ENCODE data around the gene RAB8B.

Gene RAB8B

DNA sequence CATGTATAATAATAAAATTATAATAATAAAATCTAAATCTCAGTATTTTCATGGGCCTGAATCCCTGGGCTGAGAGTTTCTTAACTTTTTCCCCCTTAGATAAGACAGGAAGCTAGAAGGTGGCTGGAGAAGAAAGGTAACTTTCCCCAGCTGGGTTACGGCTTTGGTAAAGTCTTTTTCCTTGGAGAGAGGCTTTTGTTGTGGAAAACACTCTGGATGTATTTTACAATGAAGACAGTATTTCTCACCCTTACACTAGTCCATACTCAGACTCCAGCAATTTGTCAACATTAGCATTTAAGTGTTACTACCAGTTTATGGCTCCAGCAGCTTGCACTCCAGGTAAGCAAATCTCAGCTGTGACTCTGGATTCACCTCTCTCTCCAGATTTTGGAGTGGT lies 122.9 kb downstream of the RAB8B start:
- DNase-seq (ENCODE audit: low read depth in 2 of 2), result no peak

DNA sequence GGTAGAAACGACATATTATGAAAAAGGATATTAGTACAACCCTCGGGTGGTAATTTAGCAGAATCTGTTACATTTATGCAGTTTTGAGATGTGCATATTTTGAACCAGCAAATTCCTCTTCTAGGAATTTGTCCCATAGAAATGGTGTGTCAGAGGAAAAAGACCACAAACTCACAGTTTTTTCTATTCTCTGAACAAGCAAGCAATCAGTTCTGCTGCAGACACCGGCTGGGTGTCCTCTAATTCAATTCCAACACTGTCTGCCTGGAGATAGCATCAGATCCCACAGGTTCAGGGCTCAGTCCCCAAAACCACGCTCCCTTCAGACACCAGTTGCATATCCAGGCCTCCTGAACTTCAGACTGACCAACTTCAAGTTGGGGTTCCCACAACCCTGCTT lies 124.4 kb downstream of the RAB8B start:
- no peak for DNase-seq (ENCODE audit: low read depth in 2 of 2)

DNA sequence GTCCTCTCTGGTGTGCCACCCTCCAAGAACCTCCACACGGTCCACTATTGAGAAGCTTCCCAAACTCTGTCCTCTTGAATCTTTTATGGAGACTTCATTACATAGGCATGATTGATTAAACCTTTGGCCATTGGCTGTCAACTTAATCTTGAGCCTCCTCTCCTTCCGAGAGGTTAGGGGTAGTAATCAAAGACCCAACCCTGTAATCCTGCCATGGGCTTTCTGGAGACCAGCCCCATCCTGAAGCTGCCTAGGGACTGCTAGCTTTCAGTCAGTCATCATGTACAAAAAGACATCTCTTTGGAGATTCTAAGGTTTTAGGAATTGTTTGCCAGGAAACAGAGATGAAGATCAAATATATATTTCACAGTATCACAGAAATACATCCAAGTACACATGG lies 125.0 kb downstream of the RAB8B start:
- no peak for DNase-seq (ENCODE audit: low read depth in 2 of 2)

Measured in fibroblast of skin of left biceps (primary cell).